ENCODE measurements around the gene CCDC152. TPM values are rescaled to one million over a fixed set of nuclear protein-coding genes. Genes with fewer than 3 reads are reported as not detected.

CCDC152 gene
- total RNA-seq, 1 donor from 2014 or later: not detected

DNA sequence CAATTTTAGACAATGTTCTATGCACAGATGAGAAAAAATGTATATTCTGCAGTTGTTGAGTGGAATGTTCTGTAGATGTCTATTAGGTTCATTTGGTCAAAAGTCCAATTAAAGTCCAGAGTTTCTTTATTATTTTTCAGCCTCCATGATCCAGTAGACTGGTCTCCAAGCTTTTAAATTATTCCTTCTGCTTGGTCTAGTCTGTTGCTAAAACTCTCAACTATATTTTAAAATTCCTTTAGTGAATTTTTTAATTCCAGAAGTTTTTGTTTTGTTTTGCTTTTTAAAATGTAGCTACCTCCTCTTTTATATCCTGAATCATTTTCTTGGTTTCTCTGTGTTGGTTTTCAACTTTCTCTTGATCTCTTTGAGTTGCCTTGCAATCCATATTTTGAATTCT is 30.5 kb downstream of the CCDC152 start:
- no peaks in the 10 kb centered on the region for H3K27me3 ChIP-seq
- H3K27ac ChIP-seq: no peak overlapping the region
- TF ChIP-seq POLR2A (IDR thresholded peaks at IDR 0.05): no peak
- TF ChIP-seq, protein P1, sequence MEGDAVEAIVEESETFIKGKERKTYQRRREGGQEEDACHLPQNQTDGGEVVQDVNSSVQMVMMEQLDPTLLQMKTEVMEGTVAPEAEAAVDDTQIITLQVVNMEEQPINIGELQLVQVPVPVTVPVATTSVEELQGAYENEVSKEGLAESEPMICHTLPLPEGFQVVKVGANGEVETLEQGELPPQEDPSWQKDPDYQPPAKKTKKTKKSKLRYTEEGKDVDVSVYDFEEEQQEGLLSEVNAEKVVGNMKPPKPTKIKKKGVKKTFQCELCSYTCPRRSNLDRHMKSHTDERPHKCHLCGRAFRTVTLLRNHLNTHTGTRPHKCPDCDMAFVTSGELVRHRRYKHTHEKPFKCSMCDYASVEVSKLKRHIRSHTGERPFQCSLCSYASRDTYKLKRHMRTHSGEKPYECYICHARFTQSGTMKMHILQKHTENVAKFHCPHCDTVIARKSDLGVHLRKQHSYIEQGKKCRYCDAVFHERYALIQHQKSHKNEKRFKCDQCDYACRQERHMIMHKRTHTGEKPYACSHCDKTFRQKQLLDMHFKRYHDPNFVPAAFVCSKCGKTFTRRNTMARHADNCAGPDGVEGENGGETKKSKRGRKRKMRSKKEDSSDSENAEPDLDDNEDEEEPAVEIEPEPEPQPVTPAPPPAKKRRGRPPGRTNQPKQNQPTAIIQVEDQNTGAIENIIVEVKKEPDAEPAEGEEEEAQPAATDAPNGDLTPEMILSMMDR (IDR thresholded peaks at IDR 0.05): no peak
- no peak for TF ChIP-seq POLR2AphosphoS5 (IDR thresholded peaks at IDR 0.05; ENCODE audit: insufficient read depth in 1 of 2, low read depth in 1 of 2)
- intact Hi-C loops (cut with DNase I): no loop called here
- DNase-seq (ENCODE audit: extremely low spot score in 2 of 2): no peak
- no peaks in the 10 kb centered on the region for H3K4me1 ChIP-seq
- no peaks in the 10 kb centered on the region for H3K36me3 ChIP-seq
- peaks cover 10% of the 10 kb centered on the region for H3K9me3 ChIP-seq
- no peak overlapping the region for H3K4me3 ChIP-seq

DNA sequence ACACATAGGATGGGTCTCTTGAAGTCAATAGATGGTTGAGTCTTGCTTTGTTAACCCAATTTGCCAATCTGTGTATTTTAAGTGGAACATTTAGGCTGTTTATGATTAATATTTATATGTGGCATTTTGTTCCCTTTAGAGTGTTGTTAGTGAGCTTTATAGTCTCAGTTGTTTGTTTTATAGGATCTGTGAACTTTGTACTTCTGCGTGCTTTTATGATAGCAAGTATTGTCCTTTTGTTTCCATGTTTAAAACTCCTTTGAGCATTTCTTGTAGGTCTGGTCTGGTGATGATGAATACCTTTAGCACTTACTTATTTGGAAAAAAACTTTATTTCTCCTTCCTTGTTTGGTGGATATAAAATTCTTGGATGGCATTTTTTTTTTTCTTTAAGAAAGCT is 31.2 kb downstream of the CCDC152 start:
- no peak overlapping the region for H3K27ac ChIP-seq
- intact Hi-C loops (cut with DNase I): no loop called here
- H3K36me3 ChIP-seq: no peaks in the 10 kb centered on the region
- H3K4me3 ChIP-seq: no peak overlapping the region
- H3K27me3 ChIP-seq: no peaks in the 10 kb centered on the region
- peaks cover 10% of the 10 kb centered on the region for H3K9me3 ChIP-seq
- TF ChIP-seq POLR2AphosphoS5 (IDR thresholded peaks at IDR 0.05; ENCODE audit: insufficient read depth in 1 of 2, low read depth in 1 of 2): no peak
- TF ChIP-seq, protein P1 (IDR thresholded peaks at IDR 0.05): no peak
- TF ChIP-seq POLR2A (IDR thresholded peaks at IDR 0.05): no peak
- DNase-seq (ENCODE audit: extremely low spot score in 2 of 2): no peak
- no peaks in the 10 kb centered on the region for H3K4me1 ChIP-seq

GRCh38 chr5:42791151-42791550 is 34.5 kb downstream of the CCDC152 start:
- intact Hi-C loops (cut with DNase I): no loop called here
- H3K27me3 ChIP-seq: no peaks in the 10 kb centered on the region
- H3K4me3 ChIP-seq: no peak overlapping the region
- H3K9me3 ChIP-seq: peaks cover 10% of the 10 kb centered on the region
- no peaks in the 10 kb centered on the region for H3K4me1 ChIP-seq
- TF ChIP-seq, protein P1 (IDR thresholded peaks at IDR 0.05): no peak
- TF ChIP-seq POLR2A (IDR thresholded peaks at IDR 0.05): no peak
- no peak for TF ChIP-seq POLR2AphosphoS5 (IDR thresholded peaks at IDR 0.05; ENCODE audit: insufficient read depth in 1 of 2, low read depth in 1 of 2)
- no peak for DNase-seq (ENCODE audit: extremely low spot score in 2 of 2)
- no peak overlapping the region for H3K27ac ChIP-seq
- no peaks in the 10 kb centered on the region for H3K36me3 ChIP-seq

GRCh38 chr5:42798284-42799240 is 41.9 kb downstream of the CCDC152 start:
- Histone ChIP-seq H3K9me3 (no peaks in the 10 kb centered on the region), H3K27me3 (no peaks in the 10 kb centered on the region), H3K4me1 (no peaks in the 10 kb centered on the region), H3K36me3 (peaks cover 0 to 30% of the 10 kb centered on the region in 2 donors), H3K4me3 (no peak overlapping the region), H3K27ac (no peak overlapping the region)
- no peak for DNase-seq (ENCODE audit: extremely low spot score in 2 of 2)
- TF ChIP-seq POLR2A (IDR thresholded peaks at IDR 0.05) (no peak), POLR2AphosphoS5 (IDR thresholded peaks at IDR 0.05; ENCODE audit: insufficient read depth in 1 of 2, low read depth in 1 of 2) (no peak)
- TF ChIP-seq, protein P1 (IDR thresholded peaks at IDR 0.05): no peak
- intact Hi-C loops (cut with DNase I): no loop called here

- H3K27me3 ChIP-seq: no peaks in the 10 kb centered on the region
- peaks cover 0 to 36% of the 10 kb centered on the region in 2 donors for H3K36me3 ChIP-seq
- no peak for DNase-seq (ENCODE audit: extremely low spot score in 2 of 2)
- TF ChIP-seq POLR2A (IDR thresholded peaks at IDR 0.05): no peak
- no peak for TF ChIP-seq POLR2AphosphoS5 (IDR thresholded peaks at IDR 0.05; ENCODE audit: insufficient read depth in 1 of 2, low read depth in 1 of 2)
- TF ChIP-seq, protein P1 (IDR thresholded peaks at IDR 0.05): no peak
- H3K9me3 ChIP-seq: no peaks in the 10 kb centered on the region
- no peak overlapping the region for H3K4me3 ChIP-seq
- intact Hi-C loops (cut with DNase I): no loop called here
- no peaks in the 10 kb centered on the region for H3K4me1 ChIP-seq
- H3K27ac ChIP-seq: no peak overlapping the region
Measured at GRCh38 chr5:42799241-42799608, 42.6 kb downstream of the CCDC152 start.

Data from vagina (tissue), 2 donors.